Measurements from ENCODE around the gene FOXS1.

- TF ChIP-seq SUZ12 (IDR thresholded peaks at IDR 0.05) (no peak), TARDBP (IDR thresholded peaks at IDR 0.05) (no peak), HDGF (IDR thresholded peaks at IDR 0.05; ENCODE audit: borderline replicate concordance) (no peak), NFRKB (IDR thresholded peaks at IDR 0.05) (no peak), ZNF384 (IDR thresholded peaks at IDR 0.05) (no peak), ELF4 (IDR thresholded peaks at IDR 0.05) (no peak), FOXA1 (IDR thresholded peaks at IDR 0.05) (no peak), PKNOX1 (IDR thresholded peaks at IDR 0.05) (no peak)
Measured at GRCh38 chr20:31861135-31861384, 15.7 kb upstream of the FOXS1 start.

All from HEK293T (cell line).